ENCODE data around the gene PGRMC2.

GRCh38 chr4:128256539-128256938 lies 31.1 kb downstream of the PGRMC2 start:
- no peak for TF ChIP-seq CTCF (IDR thresholded peaks at IDR 0.05; ENCODE audit: low read depth, low read length, missing input control)
- no peak for TF ChIP-seq EGR1 (IDR thresholded peaks at IDR 0.05; ENCODE audit: low read depth in 2 of 2)
- no peak for TF ChIP-seq TAF1 (conservative IDR thresholded peaks at IDR 0.05)
- TF ChIP-seq HNF4A (conservative IDR thresholded peaks at IDR 0.05) = no peak
- TF ChIP-seq RAD21 (IDR thresholded peaks at IDR 0.05) = no peak
